Coronary artery (tissue), 2 donors: ENCODE measurements around the gene CAMKK1.

ENCODE experiments used
- DNase-seq: peaks from one replicate; pipeline ENCODE4 v3.0.0-alpha.2; 2017; ENCODE audit warnings: low spot score
- H3K27ac ChIP-seq, 2 donors: fragments of 200-600 bp; sonication (generic); one replicate each; pipeline ENCODE4 v1.5.1; 2016 to 2019
- H3K4me3 ChIP-seq: fragments of 200-600 bp; sonication (generic); 2 replicates; pipeline ENCODE4 v1.5.1; 2016; ENCODE audit warnings: mild to moderate bottlenecking, moderate library complexity
- TF ChIP-seq, protein P1 (sequence below): fragments of 200-600 bp; sonication (generic); IDR thresholded peaks from one replicate; pipeline ENCODE4 v1.5.1; 2019; ENCODE audit warnings: antibody characterized with exemption

CAMKK1 gene

GRCh38 chr17:3922765-3923164, 29.9 kb upstream of the CAMKK1 start:
- DNase-seq, result no peak
- no peak overlapping the region for H3K4me3 ChIP-seq
- no peak overlapping the region for H3K27ac ChIP-seq
- TF ChIP-seq, protein P1, sequence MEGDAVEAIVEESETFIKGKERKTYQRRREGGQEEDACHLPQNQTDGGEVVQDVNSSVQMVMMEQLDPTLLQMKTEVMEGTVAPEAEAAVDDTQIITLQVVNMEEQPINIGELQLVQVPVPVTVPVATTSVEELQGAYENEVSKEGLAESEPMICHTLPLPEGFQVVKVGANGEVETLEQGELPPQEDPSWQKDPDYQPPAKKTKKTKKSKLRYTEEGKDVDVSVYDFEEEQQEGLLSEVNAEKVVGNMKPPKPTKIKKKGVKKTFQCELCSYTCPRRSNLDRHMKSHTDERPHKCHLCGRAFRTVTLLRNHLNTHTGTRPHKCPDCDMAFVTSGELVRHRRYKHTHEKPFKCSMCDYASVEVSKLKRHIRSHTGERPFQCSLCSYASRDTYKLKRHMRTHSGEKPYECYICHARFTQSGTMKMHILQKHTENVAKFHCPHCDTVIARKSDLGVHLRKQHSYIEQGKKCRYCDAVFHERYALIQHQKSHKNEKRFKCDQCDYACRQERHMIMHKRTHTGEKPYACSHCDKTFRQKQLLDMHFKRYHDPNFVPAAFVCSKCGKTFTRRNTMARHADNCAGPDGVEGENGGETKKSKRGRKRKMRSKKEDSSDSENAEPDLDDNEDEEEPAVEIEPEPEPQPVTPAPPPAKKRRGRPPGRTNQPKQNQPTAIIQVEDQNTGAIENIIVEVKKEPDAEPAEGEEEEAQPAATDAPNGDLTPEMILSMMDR, result no peak

DNA sequence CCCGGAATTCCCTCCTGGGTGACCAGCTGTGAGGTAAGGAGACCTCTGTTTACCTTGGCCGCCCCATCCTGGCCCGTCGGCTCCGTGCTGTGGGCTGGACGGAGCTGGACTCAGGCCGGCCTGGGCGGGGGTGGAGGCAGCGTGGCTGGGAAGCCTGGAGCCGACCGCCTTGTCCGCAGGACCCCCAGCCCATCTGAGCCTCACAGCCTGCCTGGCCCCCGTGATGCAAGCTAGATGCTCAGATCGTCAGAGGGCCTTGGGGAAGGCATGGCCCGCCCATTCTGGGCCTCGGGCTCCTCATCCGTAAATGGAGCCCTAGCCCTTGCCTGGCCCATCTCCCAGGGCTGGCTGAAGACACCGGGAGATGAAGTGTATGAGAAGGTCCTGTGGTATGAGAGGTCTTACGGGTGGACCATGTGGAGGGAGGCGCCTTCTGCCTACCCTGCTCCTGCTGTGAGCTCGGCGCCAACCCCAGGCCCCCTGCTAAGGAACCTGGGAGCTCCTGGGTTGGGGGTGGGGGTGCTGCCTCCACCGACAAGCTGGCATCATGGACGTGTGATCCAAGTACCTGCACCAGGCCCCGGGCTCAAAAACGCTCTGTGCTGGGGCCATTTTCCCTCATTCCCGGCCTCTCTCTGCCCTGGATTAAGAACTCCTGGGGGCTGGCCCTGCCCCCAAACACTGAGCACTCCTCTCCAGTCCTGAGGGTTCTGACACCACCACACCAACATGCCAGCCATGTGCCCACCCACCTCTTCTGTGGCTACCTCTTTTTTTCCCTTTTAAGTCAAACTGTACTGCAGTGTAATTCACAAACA, 28.9 kb upstream of the CAMKK1 start:
- H3K27ac ChIP-seq, result peak overlapping the region; percentile 84
- DNase-seq, result no peak
- TF ChIP-seq, protein P1, result no peak
- peak overlapping the region; percentile 55 for H3K4me3 ChIP-seq

DNA sequence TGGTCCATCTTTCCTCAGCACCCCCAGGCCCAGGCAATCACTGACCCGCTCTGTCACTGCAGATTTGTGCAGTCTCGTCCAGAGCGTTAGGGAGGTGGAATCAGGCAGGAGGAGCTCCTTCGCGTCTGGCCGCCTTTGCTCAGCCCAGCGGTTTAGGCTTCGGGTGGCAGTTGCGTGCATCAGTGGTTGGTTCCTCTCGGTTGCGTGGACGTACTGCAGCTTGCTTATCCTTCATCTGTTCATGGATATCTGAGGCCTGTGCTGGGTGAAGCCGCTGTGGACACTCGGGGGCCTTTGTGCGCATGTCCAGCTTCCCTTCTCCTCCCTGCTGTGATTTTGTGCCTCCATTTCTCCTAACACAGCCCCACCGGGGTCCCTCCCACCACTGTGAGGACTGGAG, 28.2 kb upstream of the CAMKK1 start:
- TF ChIP-seq, protein P1, result no peak
- no peak for DNase-seq
- H3K27ac ChIP-seq, result peak overlapping the region; percentile 84
- H3K4me3 ChIP-seq, result peak overlapping the region; percentile 55

- Histone ChIP-seq H3K4me3 (no peak overlapping the region), H3K27ac (peak overlapping the region; percentile 80 to 92)
- peak; percentile 91 for DNase-seq
- TF ChIP-seq, protein P1, result no peak
Observed at GRCh38 chr17:3919123-3919624, 26.3 kb upstream of the CAMKK1 start.

DNA sequence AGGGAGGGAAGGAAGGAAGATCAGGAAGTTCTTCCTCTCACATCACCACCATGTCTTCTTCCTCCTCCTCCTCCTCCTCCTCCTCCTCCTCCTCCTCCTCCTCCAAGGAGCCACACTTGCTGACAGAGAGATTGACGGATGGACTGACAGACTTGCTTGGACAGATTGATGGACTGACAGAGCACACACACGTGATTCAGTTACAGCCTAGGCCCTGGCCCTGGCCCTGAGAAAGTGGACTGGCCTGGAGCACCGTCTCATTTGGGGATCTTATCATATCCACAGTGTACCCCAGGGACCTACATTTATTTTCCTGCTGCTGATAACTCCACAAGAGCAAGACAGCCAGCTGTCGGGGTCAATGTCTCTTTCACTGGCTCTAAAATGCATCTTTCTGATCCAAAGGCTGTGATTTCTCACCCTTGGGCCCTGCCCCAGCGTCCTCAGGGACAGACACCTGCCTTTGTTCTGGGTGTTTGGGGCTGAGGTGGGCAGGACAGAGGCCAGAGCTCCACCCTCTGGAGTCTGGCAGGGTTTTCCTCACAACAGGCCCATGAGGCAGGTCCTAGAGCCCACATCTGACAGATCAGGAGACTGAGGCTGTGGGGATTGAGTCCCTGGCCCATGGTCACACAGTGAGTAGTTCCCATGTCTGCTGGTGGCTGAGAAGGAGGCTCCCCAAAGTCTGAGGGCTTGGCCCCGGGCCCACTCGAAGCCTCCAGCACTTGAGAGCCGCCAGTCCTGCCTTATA, 25.7 kb upstream of the CAMKK1 start:
- H3K27ac ChIP-seq, result peak overlapping the region; percentile 80 to 92
- H3K4me3 ChIP-seq, result no peak overlapping the region
- no peak for DNase-seq
- TF ChIP-seq, protein P1, result no peak

- H3K27ac ChIP-seq, result peak overlapping the region; percentile 80 to 92
- TF ChIP-seq, protein P1, result no peak
Observed at GRCh38 chr17:3917391-3917931, 24.6 kb upstream of the CAMKK1 start.

More at GRCh38 chr17:3917391-3917931, 24.6 kb upstream of the CAMKK1 start:
- DNase-seq, result no peak
- H3K4me3 ChIP-seq, result no peak overlapping the region
